CD14-positive monocyte (primary cell): ENCODE results near the gene PCDHA5. TPM values are rescaled to one million over a fixed set of nuclear protein-coding genes. Genes with fewer than 3 reads are reported as not detected.
A peak's percentile ranks its signal among the peaks of the same experiment; 100 is the strongest.
"Not testable (repeated sequence)": the region's sequence is repeated elsewhere in the genome, so short reads cannot be mapped to it uniquely, and the experiment has no call there.

Experiments
- DNase-seq, 3 donors: peaks; one replicate each; pipeline ENCODE4 v3.0.0-alpha.2; 2011 to 2022
- H2AFZ ChIP-seq: 2 replicates; pipeline ENCODE4 v1.6.0; 2012; ENCODE audit warnings: mild to moderate bottlenecking, low read depth, low read length, inconsistent platforms; ENCODE audit not compliant: insufficient read depth, poor library complexity, severe bottlenecking
- H3K27ac ChIP-seq, 2 donors: 1 replicate in 1 of 2; 2 replicates in 1 of 2; pipeline ENCODE4 v1.5.1; 2012 to 2013; ENCODE audit warnings: low read length in 2 of 2, control low read depth in 1 of 2, inconsistent platforms in 1 of 2, low read depth in 1 of 2, mild to moderate bottlenecking in 1 of 2
- H3K27me3 ChIP-seq, 2 donors: one replicate each; pipeline versions ENCODE4 v1.6.0 to v1.6.1; 2011 to 2013; ENCODE audit warnings: low read length in 2 of 2; ENCODE audit not compliant: control insufficient read depth in 2 of 2, insufficient read depth in 2 of 2
- H3K36me3 ChIP-seq, 2 donors: replicated peaks in 1 of 2; 1 replicate in 1 of 2; 2 replicates in 1 of 2; pipeline versions ENCODE4 v1.5.1 to v1.6.1; 2012 to 2013; ENCODE audit warnings: low read length in 2 of 2, control low read depth in 1 of 2, inconsistent platforms in 1 of 2, mild to moderate bottlenecking in 1 of 2; ENCODE audit not compliant: insufficient read depth in 2 of 2, control insufficient read depth in 1 of 2
- H3K4me1 ChIP-seq, 2 donors: 1 replicate in 1 of 2; 2 replicates in 1 of 2; pipeline versions ENCODE4 v1.5.1 to v1.6.1; 2012 to 2013; ENCODE audit warnings: low read length in 2 of 2, control low read depth in 1 of 2, inconsistent platforms in 1 of 2, mild to moderate bottlenecking in 1 of 2, moderate library complexity in 1 of 2; ENCODE audit not compliant: insufficient read depth in 2 of 2, control insufficient read depth in 1 of 2
- H3K4me2 ChIP-seq: replicated peaks from 2 replicates; pipeline ENCODE3; 2012; ENCODE audit warnings: low read length, moderate library complexity, mild to moderate bottlenecking; ENCODE audit not compliant: poor library complexity, severe bottlenecking; ENCODE audit errors: extremely low read depth
- H3K4me3 ChIP-seq, 3 experiments: fragments of 200-600 bp in 1 of 3; sonication (generic) in 1 of 3; replicated peaks in 1 of 3; 1 replicate in 2 of 3; 2 replicates in 1 of 3; pipeline ENCODE4 v1.5.1; 2011 to 2013; ENCODE audit warnings: low read length in 3 of 3, mild to moderate bottlenecking in 3 of 3, control low read depth in 2 of 3, low read depth in 2 of 3, inconsistent platforms in 1 of 3, moderate library complexity in 1 of 3
- H3K79me2 ChIP-seq: 2 replicates; pipeline ENCODE4 v1.6.0; 2012; ENCODE audit warnings: mild to moderate bottlenecking, control low read depth, inconsistent platforms, low read length, moderate library complexity; ENCODE audit not compliant: insufficient read depth
- H3K9ac ChIP-seq: 2 replicates; pipeline ENCODE4 v1.6.0; 2017; ENCODE audit warnings: low read length, mild to moderate bottlenecking; ENCODE audit not compliant: insufficient read depth, poor library complexity, severe bottlenecking
- H3K9me3 ChIP-seq, 2 donors: replicated peaks in 1 of 2; 1 replicate in 1 of 2; 2 replicates in 1 of 2; pipeline versions ENCODE4 v1.5.1 to v1.6.1; 2012 to 2013; ENCODE audit warnings: low read length in 2 of 2, control low read depth in 1 of 2; ENCODE audit not compliant: control insufficient read depth in 1 of 2, insufficient read depth in 1 of 2
- H4K20me1 ChIP-seq: 2 replicates; pipeline ENCODE4 v1.6.0; 2012; ENCODE audit warnings: mild to moderate bottlenecking, low read length, control low read depth, moderate library complexity; ENCODE audit not compliant: insufficient read depth
- H3K27ac Mint-ChIP-seq, 7 donors: one replicate each; pipeline ENCODE4 v1.8.0; 2020; ENCODE audit warnings: mild to moderate bottlenecking in 7 of 7, mixed read lengths in 7 of 7, moderate library complexity in 6 of 7, inconsistent platforms in 2 of 7
- H3K27me3 Mint-ChIP-seq, 3 donors: one replicate each; pipeline ENCODE4 v1.8.0; 2021 to 2022; ENCODE audit warnings: low read depth in 3 of 3, mild to moderate bottlenecking in 3 of 3, mixed read lengths in 3 of 3, moderate library complexity in 3 of 3, inconsistent platforms in 1 of 3
- H3K36me3 Mint-ChIP-seq, 2 donors: one replicate each; pipeline ENCODE4 v1.8.0; 2020; ENCODE audit warnings: mixed read lengths in 2 of 2, inconsistent platforms in 1 of 2, mild to moderate bottlenecking in 1 of 2
- H3K4me1 Mint-ChIP-seq: one replicate; pipeline ENCODE4 v1.8.0; 2020; ENCODE audit warnings: mild to moderate bottlenecking, mixed read lengths
- H3K4me3 Mint-ChIP-seq, 2 donors: one replicate each; pipeline ENCODE4 v1.8.0; 2020; ENCODE audit warnings: mild to moderate bottlenecking in 2 of 2, mixed read lengths in 2 of 2, moderate library complexity in 1 of 2
- H3K9me3 Mint-ChIP-seq, 7 donors: one replicate each; pipeline ENCODE4 v1.8.0; 2020 to 2022; ENCODE audit warnings: mixed read lengths in 7 of 7, mild to moderate bottlenecking in 6 of 7, moderate library complexity in 6 of 7, inconsistent platforms in 2 of 7
- WGBS: methylation state at CpG from one replicate; pipeline ENCODE4 v1.1.5; 2013; ENCODE audit warnings: missing lambda C conversion rate; ENCODE audit not compliant: insufficient coverage; 5-methylcytosine and 5-hydroxymethylcytosine counted together
- intact Hi-C, 2 donors: fragments of 100-400 bp; cut with micrococcal nuclease; formaldehyde crosslinking; loops; one replicate each; pipeline versions ENCODE4 v1.15.0 to v1.15.1; 2023
- polyA plus RNA-seq, 3 donors: library from polyadenylated mRNA; depleted of rRNA in 1 of 3; unstranded in 2 of 3; stranded (reverse) in 1 of 3; fragments of 300-500 nt in 2 of 3; fragments of >200 nt in 1 of 3; fragmentation: Illumina TruSeq in 2 of 3; gene quantifications; 1 replicate in 2 of 3; 2 replicates in 1 of 3; pipeline ENCODE4 v1.2.3, GENCODE V29; 2012 to 2021
- TF ChIP-seq, protein P1 (sequence below): fragments of 200-600 bp; IDR thresholded peaks from one replicate; pipeline ENCODE4 v1.8.0; 2022; ENCODE audit warnings: antibody characterized with exemption, mild to moderate bottlenecking

The PCDHA5 gene
- polyA plus RNA-seq, 3 donors, result not detected

DNA sequence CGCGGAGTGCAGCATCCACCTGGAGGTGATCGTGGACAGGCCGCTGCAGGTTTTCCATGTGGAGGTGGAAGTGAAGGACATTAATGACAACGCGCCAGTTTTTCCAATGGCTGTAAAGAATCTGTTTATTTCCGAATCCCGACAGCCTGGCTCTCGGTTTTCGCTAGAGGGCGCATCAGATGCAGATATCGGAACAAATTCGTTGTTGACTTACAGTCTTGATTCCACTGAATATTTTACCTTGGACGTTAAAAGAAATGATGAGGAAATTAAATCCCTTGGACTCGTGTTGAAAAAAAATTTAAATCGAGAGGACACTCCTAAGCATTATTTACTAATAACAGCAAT, 19.9 kb upstream of the PCDHA5 start:
- no peak overlapping the region for H3K4me3 Mint-ChIP-seq
- H3K27ac Mint-ChIP-seq, result no peak overlapping the region
- intact Hi-C loops, result no loop called here

DNA sequence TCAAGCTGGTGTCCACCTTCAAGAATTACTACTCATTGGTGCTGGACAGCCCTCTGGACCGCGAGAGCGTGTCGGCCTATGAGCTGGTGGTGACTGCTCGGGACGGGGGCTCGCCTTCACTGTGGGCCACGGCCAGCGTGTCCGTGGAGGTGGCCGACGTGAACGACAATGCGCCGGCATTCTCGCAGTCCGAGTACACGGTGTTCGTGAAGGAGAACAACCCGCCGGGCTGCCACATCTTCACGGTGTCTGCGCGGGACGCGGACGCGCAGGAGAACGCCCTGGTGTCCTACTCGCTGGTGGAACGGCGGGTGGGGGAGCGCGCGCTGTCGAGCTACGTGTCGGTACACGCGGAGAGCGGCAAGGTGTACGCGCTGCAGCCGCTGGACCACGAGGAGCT, 19.0 kb upstream of the PCDHA5 start:
- H2AFZ ChIP-seq, H3K4me3 ChIP-seq, H3K4me1 ChIP-seq, H3K27ac Mint-ChIP-seq, H3K4me1 Mint-ChIP-seq, DNase-seq, H3K9ac ChIP-seq, H3K36me3 ChIP-seq, H4K20me1 ChIP-seq, intact Hi-C loops, H3K27ac ChIP-seq, H3K4me2 ChIP-seq, H3K79me2 ChIP-seq: not testable (repeated sequence)
- H3K4me3 Mint-ChIP-seq, result peak overlapping the region in 1 of 2 donors; percentile 55
- peaks cover 5 to 25% (median 23%) of the 10 kb centered on the region in 3 donors for H3K27me3 Mint-ChIP-seq
- H3K9me3 ChIP-seq, result peaks cover 31 to 59% of the 10 kb centered on the region in 2 donors
- WGBS, result 46% methylated on average over 45 of the region's 45 CpGs
- peaks cover 31 to 62% (median 49%) of the 10 kb centered on the region in 7 donors for H3K9me3 Mint-ChIP-seq
- peaks cover 0 to 33% of the 10 kb centered on the region in 2 donors for H3K27me3 ChIP-seq
- H3K36me3 Mint-ChIP-seq, result peaks cover 0 to 12% of the 10 kb centered on the region in 2 donors

More for the DNA sequence above, 19.9 kb upstream of the PCDHA5 start:
- H3K36me3 Mint-ChIP-seq, result peaks cover 0 to 8% of the 10 kb centered on the region in 2 donors
- 31% methylated on average over 9 of the region's 16 CpGs for WGBS
- peaks cover 30 to 62% (median 51%) of the 10 kb centered on the region in 7 donors for H3K9me3 Mint-ChIP-seq
- H3K4me1 Mint-ChIP-seq, result no peaks in the 10 kb centered on the region
- Histone ChIP-seq H3K9ac (no peak overlapping the region), H3K27ac (no peak overlapping the region), H3K9me3 (peaks cover 34 to 61% of the 10 kb centered on the region in 2 donors), H4K20me1 (no peaks in the 10 kb centered on the region), H3K4me1 (no peaks in the 10 kb centered on the region), H3K4me2 (no peak overlapping the region), H3K4me3 (peak overlapping the region in 1 of 3 experiments; percentile 23), H3K27me3 (peaks cover 0 to 26% of the 10 kb centered on the region in 2 donors), H3K36me3 (no peaks in the 10 kb centered on the region), H3K79me2 (no peaks in the 10 kb centered on the region), H2AFZ (peak overlapping the region; percentile 21)
- H3K27me3 Mint-ChIP-seq, result peaks cover 5 to 21% (median 21%) of the 10 kb centered on the region in 3 donors
- TF ChIP-seq, protein P1, sequence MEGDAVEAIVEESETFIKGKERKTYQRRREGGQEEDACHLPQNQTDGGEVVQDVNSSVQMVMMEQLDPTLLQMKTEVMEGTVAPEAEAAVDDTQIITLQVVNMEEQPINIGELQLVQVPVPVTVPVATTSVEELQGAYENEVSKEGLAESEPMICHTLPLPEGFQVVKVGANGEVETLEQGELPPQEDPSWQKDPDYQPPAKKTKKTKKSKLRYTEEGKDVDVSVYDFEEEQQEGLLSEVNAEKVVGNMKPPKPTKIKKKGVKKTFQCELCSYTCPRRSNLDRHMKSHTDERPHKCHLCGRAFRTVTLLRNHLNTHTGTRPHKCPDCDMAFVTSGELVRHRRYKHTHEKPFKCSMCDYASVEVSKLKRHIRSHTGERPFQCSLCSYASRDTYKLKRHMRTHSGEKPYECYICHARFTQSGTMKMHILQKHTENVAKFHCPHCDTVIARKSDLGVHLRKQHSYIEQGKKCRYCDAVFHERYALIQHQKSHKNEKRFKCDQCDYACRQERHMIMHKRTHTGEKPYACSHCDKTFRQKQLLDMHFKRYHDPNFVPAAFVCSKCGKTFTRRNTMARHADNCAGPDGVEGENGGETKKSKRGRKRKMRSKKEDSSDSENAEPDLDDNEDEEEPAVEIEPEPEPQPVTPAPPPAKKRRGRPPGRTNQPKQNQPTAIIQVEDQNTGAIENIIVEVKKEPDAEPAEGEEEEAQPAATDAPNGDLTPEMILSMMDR, result no peak
- DNase-seq, result no peak
